DMS 273 treated with DMSO at 0.1 percent for 48 hours (cell line): ENCODE measurements around the gene YBX2.

ENCODE experiments used
- DNase-seq: peaks from one replicate; lab custom pipeline; 2025; lab: John Stamatoyannopoulos, UW

The YBX2 gene

DNA sequence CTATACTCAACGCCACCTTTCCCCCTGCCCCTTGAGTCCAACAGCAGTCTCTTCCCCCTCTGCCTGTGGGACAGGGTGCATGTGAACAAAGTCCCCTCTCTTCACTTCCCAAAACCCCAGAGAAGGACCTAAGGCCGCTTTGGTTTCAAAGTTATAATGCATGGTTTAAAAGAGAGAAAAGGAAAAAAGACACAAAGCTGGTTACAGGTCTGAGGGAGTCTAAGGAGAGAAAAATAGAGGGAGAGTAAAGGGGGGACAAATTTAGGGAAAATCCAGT lies 51.0 kb downstream of the YBX2 start:
- no peak for DNase-seq

DNA sequence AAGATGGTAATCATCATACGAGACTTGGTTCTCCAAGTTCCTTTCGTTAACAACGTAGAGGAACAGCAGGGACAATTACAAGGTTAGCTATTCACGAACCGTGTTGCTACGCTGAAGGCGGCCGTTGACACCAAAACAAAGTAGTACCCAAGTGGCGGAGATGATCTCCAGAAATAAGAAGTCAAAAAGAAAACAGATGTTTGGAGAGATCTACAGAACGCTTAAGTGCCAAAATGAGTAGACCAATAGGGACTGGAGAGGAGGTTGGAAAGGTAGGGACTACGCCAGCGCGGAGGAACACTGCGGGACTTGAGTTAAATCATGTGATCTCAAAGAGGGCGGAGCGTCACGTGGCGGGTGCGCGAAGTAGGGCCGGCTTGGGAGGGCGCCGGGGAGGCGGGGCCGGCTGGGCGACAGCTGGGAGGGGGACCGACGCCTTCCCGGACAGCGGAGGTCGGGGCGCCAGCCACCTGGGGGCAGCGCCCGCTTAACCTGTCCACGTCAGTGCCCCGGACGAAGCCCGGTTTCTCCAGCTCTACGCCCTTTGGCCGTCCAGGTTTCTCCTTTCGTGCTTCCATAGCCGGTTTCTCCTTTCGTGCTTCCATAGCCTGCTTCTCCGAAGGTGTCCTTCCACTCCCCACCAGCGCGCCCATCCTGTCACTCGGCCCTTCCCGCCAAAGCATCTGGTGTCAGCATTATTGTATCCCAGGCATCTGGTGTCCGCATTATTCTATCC lies 51.6 kb downstream of the YBX2 start:
- DNase-seq: peak; percentile 83

DNA sequence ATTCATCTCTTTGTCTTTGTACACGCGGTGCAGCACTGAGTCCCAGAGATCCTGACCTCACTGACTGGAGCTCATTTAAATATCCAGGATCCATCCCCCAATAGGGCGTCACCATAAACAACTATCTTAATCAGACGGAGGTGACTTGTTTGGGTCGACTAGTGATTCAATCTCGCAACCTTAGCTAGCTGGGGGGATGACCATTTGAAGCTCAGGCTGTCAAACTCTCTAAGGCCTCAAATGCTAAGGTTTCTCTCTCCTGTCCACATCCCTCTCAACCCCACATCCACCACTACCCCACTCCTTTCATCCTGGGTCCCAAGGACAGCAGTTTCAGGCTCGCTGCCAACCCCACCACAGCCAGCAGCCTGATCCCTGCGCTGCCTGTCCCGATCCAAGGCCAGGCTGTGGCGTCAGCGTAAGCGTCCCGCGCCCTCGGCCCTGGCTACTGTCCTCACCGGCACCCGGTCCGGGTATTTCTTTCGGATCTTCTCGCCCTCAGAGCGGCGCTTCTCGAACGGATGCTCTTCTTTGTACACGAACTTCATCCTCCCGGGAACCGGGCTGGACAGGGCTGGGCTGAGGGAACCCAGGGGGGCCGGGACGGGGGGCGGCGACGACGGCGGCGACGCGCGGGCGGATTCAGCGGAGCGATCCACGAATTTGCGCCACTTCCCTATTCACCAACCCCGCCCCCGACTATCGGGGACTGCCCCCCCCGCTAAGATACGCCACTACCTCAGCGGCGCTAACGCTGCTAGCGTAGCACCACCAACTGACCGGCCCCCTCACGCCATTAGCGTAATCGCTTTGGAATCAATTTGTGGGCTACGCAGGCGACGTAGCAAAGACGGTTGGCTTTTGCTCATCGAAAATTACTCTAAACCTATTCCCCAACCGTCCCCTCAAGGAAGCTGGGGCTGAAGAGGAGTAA lies 52.4 kb downstream of the YBX2 start, which contains the start of gene GABARAP:
TSS of gene GABARAP (minus strand) at position 667 of the 934 bp plus-strand sequence. CDS start at position 548, 119 bp downstream.
- peak; percentile 63 for DNase-seq

DNA sequence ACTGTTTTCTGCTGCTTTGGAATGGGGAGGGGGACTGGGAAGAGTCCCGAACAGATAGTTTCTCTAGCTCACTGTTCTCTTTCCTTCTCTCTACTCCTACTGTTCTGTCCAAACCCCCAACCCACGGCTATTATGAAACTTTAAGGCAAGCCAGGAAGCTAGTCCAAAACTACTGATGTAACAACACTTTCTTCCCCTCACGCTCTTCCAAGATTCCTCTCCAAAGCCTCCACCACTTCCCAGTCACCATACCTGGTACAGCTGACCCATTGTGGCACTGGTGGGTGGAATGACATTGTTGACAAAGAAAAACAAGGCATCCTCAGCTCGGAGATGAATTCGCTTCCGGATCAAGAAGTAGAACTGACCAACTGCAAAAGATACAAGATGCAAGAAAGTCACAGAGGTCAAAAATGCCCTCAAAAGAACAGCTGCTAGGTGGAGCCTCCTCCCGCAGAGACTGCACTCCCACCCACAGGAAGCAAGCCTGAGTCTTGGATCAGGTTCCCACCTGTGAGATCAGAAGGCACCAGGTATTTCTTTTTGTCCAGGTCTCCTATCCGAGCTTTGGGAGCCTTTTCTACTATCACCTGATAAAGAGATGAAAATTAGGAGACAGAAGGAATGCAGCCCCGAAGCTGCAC lies 53.2 kb downstream of the YBX2 start:
- no peak for DNase-seq

DNA sequence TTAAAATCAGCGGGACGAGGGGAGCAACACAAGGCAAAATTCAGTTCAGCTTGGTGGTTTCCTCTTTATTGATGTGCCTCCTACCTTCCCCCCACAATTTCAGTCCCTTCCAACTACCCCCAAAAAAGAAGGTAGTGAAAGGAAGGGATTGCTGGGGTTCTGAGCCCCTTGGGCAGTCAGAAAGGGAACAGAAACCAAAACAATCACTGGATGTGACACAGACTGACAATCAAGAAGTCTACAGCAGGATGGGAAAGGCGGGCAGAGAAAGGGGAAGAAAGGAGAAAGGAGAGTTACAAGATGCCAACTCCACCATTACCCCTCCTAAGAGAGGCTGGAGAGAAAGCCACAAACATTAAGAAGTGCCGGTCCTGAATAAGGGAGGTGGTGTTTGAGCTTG lies 54.1 kb downstream of the YBX2 start:
- no peak for DNase-seq

DNA sequence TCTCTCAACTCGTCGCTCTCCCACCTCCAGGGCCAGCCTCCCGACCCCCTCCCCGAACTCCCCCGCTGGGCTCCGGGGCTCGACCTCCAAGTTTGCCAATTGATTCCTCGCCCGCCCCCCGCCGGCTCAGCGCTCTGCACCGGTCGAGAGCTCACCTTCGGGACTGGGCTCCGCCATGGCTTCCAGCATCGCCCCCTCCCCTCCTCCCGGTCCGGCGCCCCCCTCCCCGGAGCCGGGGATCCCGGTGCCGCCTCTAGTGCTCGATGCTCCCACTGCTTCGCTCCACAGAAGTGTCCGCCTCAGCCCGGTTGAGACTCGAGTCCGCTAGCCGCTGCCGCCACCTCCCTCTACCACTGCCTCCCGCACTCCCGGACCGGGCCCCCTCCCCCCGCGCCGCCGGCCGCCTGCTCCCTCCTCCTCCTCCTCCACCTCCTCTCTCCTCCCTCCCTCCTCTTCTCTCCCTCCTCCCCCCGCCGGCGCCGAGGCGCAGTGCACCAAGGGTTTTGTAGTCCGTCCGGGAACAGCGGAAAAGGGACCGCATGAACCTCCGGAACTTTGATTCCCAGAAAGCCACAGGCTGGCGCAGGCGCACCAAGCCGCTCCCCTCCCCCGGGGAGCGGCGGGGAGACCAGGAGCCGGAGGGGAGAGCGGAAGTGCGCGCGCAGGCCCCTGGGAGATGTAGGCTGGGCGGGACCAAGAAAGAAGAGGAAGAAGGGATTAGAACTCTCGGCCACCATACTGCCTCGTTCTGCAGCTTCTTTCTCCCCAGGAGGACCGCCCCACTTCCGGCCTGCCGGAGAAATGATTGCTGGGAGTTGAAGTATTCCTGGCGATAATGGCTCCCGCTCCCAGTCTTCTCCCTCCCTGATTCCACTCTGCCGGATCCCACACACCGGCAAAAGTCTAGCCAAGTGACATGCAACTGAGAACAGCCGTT lies 55.1 kb downstream of the YBX2 start, which contains the start of gene PHF23:
TSS of gene PHF23 (minus strand) at position 367 of the 937 bp plus-strand sequence. CDS start at position 189, 178 bp downstream.
- DNase-seq: peak; percentile 96

DNA sequence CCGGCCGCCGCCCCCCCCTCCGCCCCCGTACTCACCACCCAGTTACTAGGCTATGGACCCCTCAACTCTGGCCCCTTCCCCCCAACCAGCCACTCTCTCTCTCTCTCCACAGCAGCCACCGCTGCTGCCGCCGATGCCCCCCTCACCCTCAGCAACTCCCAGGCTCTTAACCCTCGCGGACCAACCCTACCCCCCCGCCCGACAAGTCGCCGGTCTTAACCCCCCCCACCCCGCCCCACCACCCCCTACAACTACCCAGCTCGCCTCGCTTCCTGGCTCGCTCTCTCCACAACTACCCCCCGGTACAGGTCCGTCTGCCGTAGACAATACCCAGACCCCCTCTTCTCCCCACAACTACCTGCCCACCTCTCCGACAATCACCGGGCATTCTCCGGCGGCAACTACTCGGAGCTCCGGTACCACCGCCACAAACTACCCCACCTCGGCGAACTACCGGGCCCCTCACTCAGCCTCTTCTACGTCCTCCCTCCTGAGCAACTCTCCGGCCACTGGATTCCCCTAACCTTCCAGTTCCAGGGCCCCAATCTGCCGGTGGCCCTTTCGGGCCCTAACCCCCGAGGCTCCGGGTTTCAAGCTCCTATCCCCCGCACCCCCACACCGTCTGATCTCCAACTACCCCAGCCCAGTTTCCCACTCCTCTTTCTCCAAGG lies 55.9 kb downstream of the YBX2 start:
- no peak for DNase-seq
